ENCODE results near the gene MTG2.
A peak's percentile ranks its signal among the peaks of the same experiment; 100 is the strongest.

The MTG2 gene

GRCh38 chr20:62219992-62220665, 37.3 kb downstream of the MTG2 start, which contains the start of gene HRH3:
Gene HRH3 (minus strand): TSS chr20:62220278. CDS start chr20:62219970, 308 bp downstream.
- peak; percentile 7 to 19 for DNase-seq (ENCODE audit: low read depth in 1 of 2, low spot score in 1 of 2)

- DNase-seq (ENCODE audit: low read depth in 1 of 2, low spot score in 1 of 2): no peak
Observed at GRCh38 chr20:62220666-62221568, 38.1 kb downstream of the MTG2 start.

- no peak for DNase-seq (ENCODE audit: low read depth in 1 of 2, low spot score in 1 of 2)
Observed at GRCh38 chr20:62222266-62222850, 39.5 kb downstream of the MTG2 start.

DNA sequence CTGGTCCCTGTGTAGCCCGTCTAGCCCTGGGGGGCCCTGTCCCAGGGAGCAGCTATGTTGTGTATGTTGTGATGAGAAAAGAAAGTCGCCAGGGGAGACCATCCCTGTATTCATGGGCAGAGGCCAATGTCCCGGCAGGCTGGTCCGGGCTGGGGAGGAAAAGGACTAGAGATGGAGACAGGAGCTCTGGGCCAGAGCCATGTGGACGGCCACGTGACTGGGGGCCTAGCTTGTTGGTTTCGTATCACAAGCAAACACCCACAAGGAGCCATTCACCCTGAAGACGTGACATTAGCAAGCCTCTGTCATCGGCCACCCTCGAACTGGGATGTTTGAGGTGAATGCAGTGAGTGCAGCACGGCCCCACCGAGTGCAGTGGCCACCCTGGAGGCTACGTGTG, 40.1 kb downstream of the MTG2 start:
- DNase-seq (ENCODE audit: low read depth in 1 of 2, low spot score in 1 of 2): no peak

GRCh38 chr20:62223571-62223970, 40.7 kb downstream of the MTG2 start:
- no peak for DNase-seq (ENCODE audit: low read depth in 1 of 2, low spot score in 1 of 2)

DNA sequence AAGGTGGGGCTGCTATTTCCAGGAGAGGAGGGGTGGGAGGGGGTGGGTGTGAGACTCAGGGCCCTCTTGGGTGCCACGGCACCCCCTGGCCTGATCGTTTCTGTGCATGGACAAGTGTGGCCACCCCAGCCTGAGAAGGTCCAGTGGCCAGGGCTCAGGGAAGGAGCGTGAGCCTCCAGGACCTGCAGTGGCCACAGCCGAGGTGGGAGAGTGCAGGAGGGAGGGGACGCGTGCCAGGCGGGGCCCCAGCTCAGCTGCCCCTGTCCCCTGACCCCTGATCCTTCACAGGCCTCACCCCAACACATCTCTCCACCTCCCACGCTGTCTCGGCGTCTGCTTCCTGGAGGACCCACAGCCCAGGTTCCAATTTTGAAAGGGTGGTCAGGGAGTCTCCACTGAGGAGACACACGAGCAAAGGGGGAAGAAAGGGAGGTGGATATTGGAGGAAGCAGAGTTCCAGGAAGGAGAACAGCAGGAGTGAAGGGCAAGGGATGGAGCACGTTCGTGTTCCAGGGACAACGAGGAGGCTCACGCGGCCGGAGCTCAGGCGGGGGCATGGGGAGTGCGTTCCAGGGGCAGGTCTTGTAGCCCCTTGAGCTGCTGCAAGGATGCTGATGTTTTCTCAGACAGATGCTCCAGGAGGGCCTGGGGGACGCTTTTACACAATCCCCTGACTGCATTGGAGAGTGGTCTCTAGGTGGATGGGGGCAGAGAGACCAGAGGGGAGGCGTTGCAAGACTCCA, 41.5 kb downstream of the MTG2 start:
- DNase-seq (ENCODE audit: low read depth in 1 of 2, low spot score in 1 of 2): no peak

DNA sequence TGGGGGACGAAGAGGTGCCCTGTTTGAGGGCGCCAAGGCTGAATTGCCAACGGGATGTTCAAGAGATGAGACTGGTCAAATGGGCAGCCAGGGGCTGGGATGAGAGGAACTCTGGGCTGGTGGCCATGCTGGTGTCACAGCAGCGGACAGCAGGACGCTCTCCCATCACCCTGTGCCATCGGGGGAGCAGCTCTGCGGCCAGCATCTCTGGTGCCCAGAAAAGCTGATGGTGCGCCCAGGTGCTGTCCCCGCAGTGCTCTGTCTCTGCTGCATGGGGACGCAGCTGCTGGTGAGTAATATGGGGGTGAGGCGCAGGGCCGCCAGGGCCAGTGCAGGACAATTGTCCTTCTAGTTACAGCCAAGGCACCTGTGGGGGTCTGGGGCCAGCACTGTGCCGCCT, 42.2 kb downstream of the MTG2 start:
- no peak for DNase-seq (ENCODE audit: low read depth in 1 of 2, low spot score in 1 of 2)

DNA sequence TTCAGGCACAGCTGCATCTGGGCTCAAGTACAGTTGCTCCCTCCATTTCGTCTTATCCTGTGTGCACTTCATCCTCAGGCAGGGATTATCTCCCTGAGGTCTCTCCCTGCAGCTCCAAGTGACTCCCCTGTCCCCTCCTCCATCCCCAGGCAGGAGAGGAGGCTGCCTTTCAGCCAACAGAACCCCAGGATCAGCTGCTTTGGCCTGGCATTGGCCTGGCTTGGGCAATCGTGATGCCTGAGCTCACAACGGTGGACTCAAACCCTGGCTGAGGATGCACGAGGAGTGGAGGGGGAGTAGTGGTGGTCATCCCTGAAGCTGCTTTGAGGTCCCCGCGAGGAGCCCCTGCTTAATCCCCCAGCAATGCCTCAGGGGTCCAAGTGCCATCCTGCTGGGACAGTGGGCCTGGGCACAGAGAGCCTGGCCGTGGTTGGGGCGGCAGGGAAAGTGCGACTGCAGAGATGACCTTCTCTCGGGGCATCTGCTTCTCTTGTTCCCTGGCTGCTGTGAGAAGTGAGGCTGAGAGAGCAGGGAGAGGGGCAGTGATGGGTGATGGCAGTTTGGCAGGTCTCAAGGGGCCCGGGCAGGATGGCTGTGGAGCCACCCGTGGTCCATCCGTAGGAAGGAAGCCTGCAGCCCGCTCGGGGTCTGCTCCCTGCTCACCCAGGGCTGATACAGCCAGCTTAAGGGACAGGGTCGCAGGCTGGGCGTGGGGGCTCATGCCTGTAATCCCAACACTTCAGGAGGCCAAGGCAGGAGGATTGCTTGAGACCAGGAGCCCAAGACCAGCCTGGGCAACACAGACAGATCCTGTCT, 43.2 kb downstream of the MTG2 start:
- no peak for DNase-seq (ENCODE audit: low read depth in 1 of 2, low spot score in 1 of 2)

DNA sequence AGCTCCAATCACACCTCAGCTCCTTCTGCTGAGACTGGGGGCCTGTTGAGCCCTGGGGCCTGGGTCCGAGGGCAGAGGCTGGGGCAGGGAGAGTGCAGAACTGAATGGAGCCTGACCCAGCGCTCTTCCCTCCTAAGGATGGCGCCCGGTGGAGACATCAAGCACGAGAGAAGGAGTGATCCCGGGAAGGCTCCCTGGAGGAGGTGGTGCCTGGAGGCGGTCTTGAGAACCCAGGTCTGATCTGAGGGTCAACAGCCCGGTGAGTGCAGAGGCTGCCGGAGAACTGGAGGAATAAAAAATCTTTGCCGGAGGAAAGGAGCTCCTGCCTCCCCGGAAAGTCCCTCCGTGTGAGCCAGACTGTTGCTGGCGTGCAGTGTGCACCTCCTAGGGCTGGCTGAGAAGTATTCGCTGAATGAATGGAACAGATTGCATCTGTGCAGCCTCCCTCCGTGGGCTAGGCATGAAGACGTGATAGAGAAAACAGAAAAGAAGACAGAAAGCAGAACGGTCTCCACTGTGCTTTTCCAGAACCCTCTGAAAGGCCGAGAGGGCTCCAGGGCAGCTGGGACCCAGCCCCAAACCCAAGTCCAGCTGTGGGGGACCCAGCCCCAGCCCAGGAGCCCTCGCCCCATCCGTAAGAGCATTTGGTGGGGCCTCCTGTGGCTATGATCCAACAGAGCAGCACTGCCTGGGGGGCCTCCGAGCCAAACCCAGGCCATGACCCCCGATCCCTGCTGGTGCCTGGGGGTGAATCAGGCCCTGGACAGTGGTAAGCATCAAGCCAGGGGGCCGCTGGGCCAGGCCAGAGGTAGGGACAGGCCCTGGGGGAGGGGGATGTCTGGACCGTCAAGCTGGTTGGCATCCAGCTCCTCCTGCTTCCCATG, 44.1 kb downstream of the MTG2 start:
- DNase-seq (ENCODE audit: low read depth in 1 of 2, low spot score in 1 of 2): no peak

GRCh38 chr20:62227591-62227976, 44.8 kb downstream of the MTG2 start:
- DNase-seq (ENCODE audit: low read depth in 1 of 2, low spot score in 1 of 2): no peak

GRCh38 chr20:62227977-62228958, 45.4 kb downstream of the MTG2 start:
- no peak for DNase-seq (ENCODE audit: low read depth in 1 of 2, low spot score in 1 of 2)

DNA sequence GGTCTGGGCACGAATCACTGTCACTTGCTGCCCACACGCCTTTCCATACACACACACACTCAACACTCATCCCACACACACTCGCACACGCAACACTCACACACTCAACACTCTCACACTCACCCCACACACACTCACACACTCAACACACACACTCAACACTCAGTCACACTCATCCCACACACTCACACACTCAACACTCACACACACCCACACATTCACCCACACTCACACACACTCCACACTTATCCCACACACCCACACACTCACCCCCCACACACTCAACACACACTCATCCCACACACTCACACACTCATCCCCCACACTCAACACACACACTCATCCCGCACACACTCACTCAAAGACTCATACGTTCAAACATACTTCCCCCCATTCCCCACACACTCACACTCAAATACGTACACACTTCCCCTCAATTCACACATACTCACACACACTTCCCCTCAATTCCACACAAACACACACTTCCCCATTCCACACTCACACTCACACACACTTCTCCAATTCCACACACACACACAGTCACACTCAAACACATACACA, 46.2 kb downstream of the MTG2 start:
- DNase-seq (ENCODE audit: low read depth in 1 of 2, low spot score in 1 of 2): no peak

DNA sequence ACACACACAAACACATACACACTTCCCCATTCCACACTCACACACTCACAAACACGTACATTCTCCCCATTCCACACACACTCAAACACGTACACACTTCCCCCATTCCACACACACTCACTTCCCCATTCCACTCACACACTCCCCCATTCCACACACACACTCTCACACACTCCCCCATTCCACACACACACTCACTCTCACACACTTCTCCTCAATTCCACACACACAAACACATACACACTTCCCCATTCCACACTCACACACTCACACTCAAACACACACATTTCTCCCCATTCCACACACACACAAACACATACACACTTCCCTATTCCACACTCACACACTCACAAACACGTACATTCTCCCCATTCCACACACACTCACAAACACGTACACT, 46.8 kb downstream of the MTG2 start:
- DNase-seq (ENCODE audit: low read depth in 1 of 2, low spot score in 1 of 2): no peak

GRCh38 chr20:62230276-62230675, 47.4 kb downstream of the MTG2 start:
- no peak for DNase-seq (ENCODE audit: low read depth in 1 of 2, low spot score in 1 of 2)

DNA sequence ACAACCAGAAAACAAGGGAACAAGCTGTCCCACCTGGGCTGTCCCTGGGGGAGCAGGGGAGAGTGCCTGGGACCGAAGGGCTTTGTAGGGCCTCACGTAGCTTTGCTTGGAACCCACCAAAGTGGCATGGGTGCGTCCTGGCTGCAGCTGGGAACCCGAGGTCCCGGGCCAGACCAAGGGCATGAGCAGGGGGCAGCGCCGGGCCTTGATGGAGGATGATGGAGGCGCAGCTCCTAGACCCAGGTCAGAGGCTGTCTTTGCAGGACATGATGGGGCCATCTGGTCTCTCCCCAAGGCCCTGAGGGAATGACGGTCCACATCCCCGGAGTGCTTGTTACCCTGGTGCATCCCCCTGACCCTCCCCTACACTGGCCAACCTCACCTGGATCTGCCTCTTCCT, 47.9 kb downstream of the MTG2 start:
- no peak for DNase-seq (ENCODE audit: low read depth in 1 of 2, low spot score in 1 of 2)

DNA sequence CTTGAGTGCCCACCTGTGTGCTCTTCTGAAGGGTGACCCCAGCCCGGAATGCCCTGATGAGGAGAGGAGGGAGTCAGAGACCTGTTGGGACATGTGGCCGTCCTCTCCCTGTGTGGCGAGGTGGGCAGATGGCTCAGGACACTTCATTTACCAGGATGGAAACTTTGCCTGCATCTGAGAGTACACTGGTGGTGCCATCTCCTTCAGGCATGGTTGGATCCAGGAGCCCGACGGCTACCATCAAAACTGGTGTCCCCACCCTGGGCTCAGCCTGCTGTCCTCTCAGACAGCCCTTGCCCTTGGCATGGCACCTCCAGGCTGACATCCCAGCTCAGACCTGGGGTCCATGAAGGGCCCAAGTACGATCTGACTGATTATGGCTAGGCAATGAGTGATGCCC, 48.5 kb downstream of the MTG2 start:
- DNase-seq (ENCODE audit: low read depth in 1 of 2, low spot score in 1 of 2): no peak

DNA sequence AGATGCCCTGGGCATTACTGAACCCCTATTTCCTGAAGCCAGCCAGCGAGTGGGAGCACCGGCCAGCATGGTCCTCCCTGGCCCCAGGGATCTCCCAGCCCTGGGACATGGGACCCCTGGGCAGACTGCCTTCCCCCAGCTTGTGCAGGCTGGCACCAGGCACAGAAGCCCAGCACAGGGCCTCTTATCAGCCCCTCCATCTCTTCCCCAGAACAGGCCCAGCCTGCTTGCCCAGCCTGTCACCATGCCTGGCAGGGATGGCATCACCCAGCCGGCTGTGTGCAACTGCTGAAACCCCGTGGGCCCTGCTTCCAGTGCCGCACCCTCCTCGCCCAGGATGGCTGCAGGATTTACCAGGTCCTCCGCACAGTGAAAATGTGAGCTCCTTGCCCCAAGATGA, 49.4 kb downstream of the MTG2 start:
- no peak for DNase-seq (ENCODE audit: low read depth in 1 of 2, low spot score in 1 of 2)

All from activated CD4-positive, alpha-beta T cell treated with anti-CD3 and anti-CD28 coated beads, Interleukin-2, amount 50 U/mL, for 24 hours (primary cell).